WTC11 (cell line): ENCODE measurements around the gene ASPHD2.

ENCODE experiments used
- CREM ChIP-seq: sonication (generic); formaldehyde crosslinking; IDR thresholded peaks from 2 replicates; pipeline ENCODE4 v1.8.1; 2022; ENCODE audit warnings: mild to moderate bottlenecking, missing genetic modification reagents, moderate library complexity
- FOXK1 ChIP-seq: sonication (generic); formaldehyde crosslinking; IDR thresholded peaks from 2 replicates; pipeline ENCODE4 v1.8.0; 2022; ENCODE audit warnings: mild to moderate bottlenecking, moderate library complexity, missing genetic modification reagents
- NR3C1 ChIP-seq: sonication (generic); formaldehyde crosslinking; conservative IDR thresholded peaks from 2 replicates; pipeline ENCODE4 v1.8.1; 2023; ENCODE audit warnings: low read depth, mild to moderate bottlenecking, missing genetic modification reagents
- SP1 ChIP-seq: sonication (generic); formaldehyde crosslinking; conservative IDR thresholded peaks from 2 replicates; pipeline ENCODE4 v1.8.1; 2022; ENCODE audit warnings: missing genetic modification reagents
- ZNF138 ChIP-seq: sonication (generic); formaldehyde crosslinking; conservative IDR thresholded peaks from 2 replicates; pipeline ENCODE4 v1.8.1; 2022; ENCODE audit warnings: mild to moderate bottlenecking, moderate library complexity, missing genetic modification reagents
- ZNF232 ChIP-seq: sonication (generic); formaldehyde crosslinking; IDR thresholded peaks from 2 replicates; pipeline ENCODE4 v1.8.0; 2022; ENCODE audit warnings: mild to moderate bottlenecking, missing genetic modification reagents
- TF ChIP-seq, protein P1 (sequence below): fragments of 200-600 bp; IDR thresholded peaks from 2 replicates; pipeline ENCODE4 v1.8.0; 2022; ENCODE audit warnings: antibody characterized with exemption
- TF ChIP-seq, protein P2 (sequence below): sonication (generic); formaldehyde crosslinking; IDR thresholded peaks from 2 replicates; pipeline ENCODE4 v1.8.1; 2022; ENCODE audit warnings: low read depth, mild to moderate bottlenecking, moderate library complexity, missing genetic modification reagents, borderline replicate concordance
- TF ChIP-seq, protein P3 (sequence below): sonication (generic); formaldehyde crosslinking; IDR thresholded peaks from 2 replicates; pipeline ENCODE4 v1.8.0; 2022; ENCODE audit warnings: mild to moderate bottlenecking, missing genetic modification reagents
- TF ChIP-seq, protein P4 (sequence below): fragments of 250-450 bp; sonication (Bioruptor Pico); IDR thresholded peaks from 2 replicates; pipeline ENCODE4 v1.9.0; 2021; ENCODE audit warnings: mild to moderate bottlenecking

DNA sequence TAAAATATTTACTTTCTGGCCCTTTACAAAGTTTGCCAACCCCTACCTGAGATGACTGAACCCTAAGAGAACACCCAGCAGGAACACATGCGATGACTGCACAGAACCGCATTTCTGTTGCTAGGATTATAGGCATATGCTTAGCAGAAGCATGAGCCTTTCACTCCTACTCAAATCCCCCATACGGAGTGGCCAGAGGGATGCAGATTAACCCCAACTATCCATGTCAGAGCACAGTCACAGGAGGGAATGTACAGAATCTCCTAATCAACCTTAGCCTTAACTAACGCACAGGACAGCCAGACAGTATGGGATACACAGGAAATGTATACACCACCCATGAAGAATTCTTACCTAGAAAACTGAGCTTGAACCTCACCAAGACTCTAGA, 48.3 kb downstream of the ASPHD2 start:
- TF ChIP-seq, protein P1, sequence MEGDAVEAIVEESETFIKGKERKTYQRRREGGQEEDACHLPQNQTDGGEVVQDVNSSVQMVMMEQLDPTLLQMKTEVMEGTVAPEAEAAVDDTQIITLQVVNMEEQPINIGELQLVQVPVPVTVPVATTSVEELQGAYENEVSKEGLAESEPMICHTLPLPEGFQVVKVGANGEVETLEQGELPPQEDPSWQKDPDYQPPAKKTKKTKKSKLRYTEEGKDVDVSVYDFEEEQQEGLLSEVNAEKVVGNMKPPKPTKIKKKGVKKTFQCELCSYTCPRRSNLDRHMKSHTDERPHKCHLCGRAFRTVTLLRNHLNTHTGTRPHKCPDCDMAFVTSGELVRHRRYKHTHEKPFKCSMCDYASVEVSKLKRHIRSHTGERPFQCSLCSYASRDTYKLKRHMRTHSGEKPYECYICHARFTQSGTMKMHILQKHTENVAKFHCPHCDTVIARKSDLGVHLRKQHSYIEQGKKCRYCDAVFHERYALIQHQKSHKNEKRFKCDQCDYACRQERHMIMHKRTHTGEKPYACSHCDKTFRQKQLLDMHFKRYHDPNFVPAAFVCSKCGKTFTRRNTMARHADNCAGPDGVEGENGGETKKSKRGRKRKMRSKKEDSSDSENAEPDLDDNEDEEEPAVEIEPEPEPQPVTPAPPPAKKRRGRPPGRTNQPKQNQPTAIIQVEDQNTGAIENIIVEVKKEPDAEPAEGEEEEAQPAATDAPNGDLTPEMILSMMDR, result no peak
- TF ChIP-seq, protein P2, sequence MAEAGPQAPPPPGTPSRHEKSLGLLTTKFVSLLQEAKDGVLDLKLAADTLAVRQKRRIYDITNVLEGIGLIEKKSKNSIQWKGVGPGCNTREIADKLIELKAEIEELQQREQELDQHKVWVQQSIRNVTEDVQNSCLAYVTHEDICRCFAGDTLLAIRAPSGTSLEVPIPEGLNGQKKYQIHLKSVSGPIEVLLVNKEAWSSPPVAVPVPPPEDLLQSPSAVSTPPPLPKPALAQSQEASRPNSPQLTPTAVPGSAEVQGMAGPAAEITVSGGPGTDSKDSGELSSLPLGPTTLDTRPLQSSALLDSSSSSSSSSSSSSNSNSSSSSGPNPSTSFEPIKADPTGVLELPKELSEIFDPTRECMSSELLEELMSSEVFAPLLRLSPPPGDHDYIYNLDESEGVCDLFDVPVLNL (CRISPR knock-in tag), result no peak
- TF ChIP-seq CREM (CRISPR knock-in tag) (no peak), NR3C1 (no peak), SP1 (no peak), FOXK1 (CRISPR knock-in tag) (no peak), ZNF232 (CRISPR knock-in tag) (no peak), ZNF138 (CRISPR knock-in tag) (no peak)
- TF ChIP-seq, protein P3, sequence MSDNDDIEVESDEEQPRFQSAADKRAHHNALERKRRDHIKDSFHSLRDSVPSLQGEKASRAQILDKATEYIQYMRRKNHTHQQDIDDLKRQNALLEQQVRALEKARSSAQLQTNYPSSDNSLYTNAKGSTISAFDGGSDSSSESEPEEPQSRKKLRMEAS, result no peak
- TF ChIP-seq, protein P4, sequence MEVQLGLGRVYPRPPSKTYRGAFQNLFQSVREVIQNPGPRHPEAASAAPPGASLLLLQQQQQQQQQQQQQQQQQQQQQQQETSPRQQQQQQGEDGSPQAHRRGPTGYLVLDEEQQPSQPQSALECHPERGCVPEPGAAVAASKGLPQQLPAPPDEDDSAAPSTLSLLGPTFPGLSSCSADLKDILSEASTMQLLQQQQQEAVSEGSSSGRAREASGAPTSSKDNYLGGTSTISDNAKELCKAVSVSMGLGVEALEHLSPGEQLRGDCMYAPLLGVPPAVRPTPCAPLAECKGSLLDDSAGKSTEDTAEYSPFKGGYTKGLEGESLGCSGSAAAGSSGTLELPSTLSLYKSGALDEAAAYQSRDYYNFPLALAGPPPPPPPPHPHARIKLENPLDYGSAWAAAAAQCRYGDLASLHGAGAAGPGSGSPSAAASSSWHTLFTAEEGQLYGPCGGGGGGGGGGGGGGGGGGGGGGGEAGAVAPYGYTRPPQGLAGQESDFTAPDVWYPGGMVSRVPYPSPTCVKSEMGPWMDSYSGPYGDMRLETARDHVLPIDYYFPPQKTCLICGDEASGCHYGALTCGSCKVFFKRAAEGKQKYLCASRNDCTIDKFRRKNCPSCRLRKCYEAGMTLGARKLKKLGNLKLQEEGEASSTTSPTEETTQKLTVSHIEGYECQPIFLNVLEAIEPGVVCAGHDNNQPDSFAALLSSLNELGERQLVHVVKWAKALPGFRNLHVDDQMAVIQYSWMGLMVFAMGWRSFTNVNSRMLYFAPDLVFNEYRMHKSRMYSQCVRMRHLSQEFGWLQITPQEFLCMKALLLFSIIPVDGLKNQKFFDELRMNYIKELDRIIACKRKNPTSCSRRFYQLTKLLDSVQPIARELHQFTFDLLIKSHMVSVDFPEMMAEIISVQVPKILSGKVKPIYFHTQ (CRISPR knock-in tag), result no peak
